GM18505 (cell line): Measurements from ENCODE around the gene FGF11.

Experiments
- ATAC-seq: cut with Tn5 transposase; IDR thresholded peaks from one replicate; pipeline ENCODE4 v1.9.1; 2021; ENCODE audit not compliant: unreplicated experiment
- POLR2A ChIP-seq: IDR thresholded peaks from 4 replicates; pipeline ENCODE4 v1.6.1; 2011; ENCODE audit warnings: borderline replicate concordance; ENCODE audit not compliant: insufficient read depth, insufficient read length; ENCODE audit errors: extremely low read depth

FGF11 gene

GRCh38 chr17:7403977-7404736, 35.2 kb upstream of the FGF11 start, which contains the start of gene TMEM256:
TSS of gene TMEM256 (minus strand) at chr17:7404097. CDS start at chr17:7404084, 13 bp downstream.
- peak; percentile 96 for TF ChIP-seq POLR2A
- ATAC-seq = peak; percentile 87

GRCh38 chr17:7404737-7405349, 34.5 kb upstream of the FGF11 start:
- ATAC-seq = peak; percentile 23
- no peak for TF ChIP-seq POLR2A

- no peak for TF ChIP-seq POLR2A
- no peak for ATAC-seq
These were observed 33.7 kb upstream of the FGF11 start for GRCh38 chr17:7405350-7406234.

- no peak for TF ChIP-seq POLR2A
- no peak for ATAC-seq
These were observed 33.0 kb upstream of the FGF11 start for GRCh38 chr17:7406235-7406825.

GRCh38 chr17:7407082-7407481, 32.2 kb upstream of the FGF11 start:
- TF ChIP-seq POLR2A = no peak
- no peak for ATAC-seq

- no peak for TF ChIP-seq POLR2A
- no peak for ATAC-seq
These were observed 31.6 kb upstream of the FGF11 start, which contains the start of gene NLGN2 for GRCh38 chr17:7407485-7408251. TSS of gene NLGN2 (plus strand) at chr17:7407845. CDS start at chr17:7408256, 411 bp downstream.

- no peak for ATAC-seq
- no peak for TF ChIP-seq POLR2A
These were observed 31.0 kb upstream of the FGF11 start for GRCh38 chr17:7408252-7408727.

- TF ChIP-seq POLR2A = no peak
- ATAC-seq = no peak
These were observed 30.4 kb upstream of the FGF11 start for GRCh38 chr17:7408863-7409262.

- no peak for ATAC-seq
- no peak for TF ChIP-seq POLR2A
These were observed 29.6 kb upstream of the FGF11 start for GRCh38 chr17:7409716-7410115.

- ATAC-seq = no peak
- no peak for TF ChIP-seq POLR2A
These were observed 28.5 kb upstream of the FGF11 start for GRCh38 chr17:7410634-7411426.

GRCh38 chr17:7411427-7411750, 27.9 kb upstream of the FGF11 start:
- ATAC-seq = no peak
- TF ChIP-seq POLR2A = no peak
